HFF-Myc (cell line): ENCODE measurements around the gene NFKBIZ.

Experiments
- DNase-seq: peaks from one replicate; pipeline ENCODE4 v3.0.0-alpha.2; 2011; ENCODE audit warnings: low read depth; ENCODE audit errors: extremely low read depth
- H3K4me3 ChIP-seq: replicated peaks from 2 replicates; pipeline ENCODE4 v1.5.1; 2011; ENCODE audit warnings: low read depth, mild to moderate bottlenecking, control low read depth, low read length
- TF ChIP-seq, protein P1 (sequence below): IDR thresholded peaks from 2 replicates; pipeline ENCODE4 v1.5.1; 2012; ENCODE audit warnings: mild to moderate bottlenecking, low read depth, low read length, control low read depth; ENCODE audit errors: missing control alignments

The NFKBIZ gene

DNA sequence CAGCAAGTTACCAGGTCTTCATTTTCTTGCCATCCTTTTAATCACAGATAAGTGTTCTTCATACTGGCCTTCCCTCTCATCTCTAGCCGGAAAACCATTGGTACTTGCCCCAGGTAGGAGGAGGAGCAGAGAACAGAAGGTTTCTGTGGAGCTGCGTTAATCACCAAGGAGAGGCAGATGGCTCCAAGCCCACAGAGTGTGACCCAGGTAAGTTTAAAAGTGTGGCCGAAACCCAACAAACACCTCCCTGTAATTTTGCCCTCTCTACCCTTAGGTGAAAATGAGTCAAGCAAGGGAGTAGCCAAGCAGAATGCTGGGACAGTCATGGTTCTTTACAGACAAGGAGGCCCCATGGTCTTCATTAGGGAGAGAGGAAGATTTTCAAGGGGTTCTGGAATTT lies 37.3 kb downstream of the NFKBIZ start:
- TF ChIP-seq, protein P1, sequence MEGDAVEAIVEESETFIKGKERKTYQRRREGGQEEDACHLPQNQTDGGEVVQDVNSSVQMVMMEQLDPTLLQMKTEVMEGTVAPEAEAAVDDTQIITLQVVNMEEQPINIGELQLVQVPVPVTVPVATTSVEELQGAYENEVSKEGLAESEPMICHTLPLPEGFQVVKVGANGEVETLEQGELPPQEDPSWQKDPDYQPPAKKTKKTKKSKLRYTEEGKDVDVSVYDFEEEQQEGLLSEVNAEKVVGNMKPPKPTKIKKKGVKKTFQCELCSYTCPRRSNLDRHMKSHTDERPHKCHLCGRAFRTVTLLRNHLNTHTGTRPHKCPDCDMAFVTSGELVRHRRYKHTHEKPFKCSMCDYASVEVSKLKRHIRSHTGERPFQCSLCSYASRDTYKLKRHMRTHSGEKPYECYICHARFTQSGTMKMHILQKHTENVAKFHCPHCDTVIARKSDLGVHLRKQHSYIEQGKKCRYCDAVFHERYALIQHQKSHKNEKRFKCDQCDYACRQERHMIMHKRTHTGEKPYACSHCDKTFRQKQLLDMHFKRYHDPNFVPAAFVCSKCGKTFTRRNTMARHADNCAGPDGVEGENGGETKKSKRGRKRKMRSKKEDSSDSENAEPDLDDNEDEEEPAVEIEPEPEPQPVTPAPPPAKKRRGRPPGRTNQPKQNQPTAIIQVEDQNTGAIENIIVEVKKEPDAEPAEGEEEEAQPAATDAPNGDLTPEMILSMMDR, result no peak
- no peak for DNase-seq
- no peak overlapping the region for H3K4me3 ChIP-seq

DNA sequence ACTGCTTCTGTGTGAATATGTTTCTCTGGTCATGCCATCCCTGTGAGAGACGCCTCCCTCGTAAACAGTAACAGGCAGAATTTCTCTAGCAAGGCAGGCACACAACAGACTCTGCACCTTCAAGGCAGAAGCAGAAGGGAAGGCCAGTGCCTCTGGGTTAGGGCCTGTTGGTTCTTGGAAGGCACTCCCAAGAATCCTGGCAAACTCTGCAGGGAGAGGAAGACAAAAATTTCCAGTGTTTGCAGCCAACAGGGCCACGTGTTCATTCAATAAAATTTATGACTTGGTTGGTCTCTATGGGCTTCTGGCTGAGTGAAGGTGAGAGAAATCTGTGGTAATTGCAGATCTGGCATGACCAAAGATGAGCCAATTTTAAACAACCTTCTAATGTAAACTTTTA lies 39.3 kb downstream of the NFKBIZ start:
- TF ChIP-seq, protein P1, result no peak
- no peak for DNase-seq
- H3K4me3 ChIP-seq, result no peak overlapping the region

DNA sequence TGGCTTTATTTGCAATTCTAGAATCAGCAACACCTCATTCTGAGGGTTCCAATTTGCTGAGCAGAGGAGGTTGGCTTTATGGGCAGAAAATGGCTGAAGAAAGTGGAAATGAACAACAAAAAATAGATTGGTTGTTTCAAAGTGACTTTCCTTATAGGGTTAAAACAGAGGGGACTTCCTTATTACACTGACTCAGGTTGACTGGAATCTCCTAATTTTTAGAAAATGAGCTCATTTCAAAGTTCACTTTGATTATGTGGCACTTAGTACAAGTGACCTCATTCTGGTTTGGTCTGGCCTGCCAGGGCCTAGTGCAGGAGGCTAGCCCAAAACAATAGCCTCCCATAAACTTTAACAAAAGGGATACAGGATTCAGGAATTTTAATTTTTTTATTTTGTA lies 41.4 kb downstream of the NFKBIZ start:
- TF ChIP-seq, protein P1, result no peak
- H3K4me3 ChIP-seq, result no peak overlapping the region
- DNase-seq, result no peak

DNA sequence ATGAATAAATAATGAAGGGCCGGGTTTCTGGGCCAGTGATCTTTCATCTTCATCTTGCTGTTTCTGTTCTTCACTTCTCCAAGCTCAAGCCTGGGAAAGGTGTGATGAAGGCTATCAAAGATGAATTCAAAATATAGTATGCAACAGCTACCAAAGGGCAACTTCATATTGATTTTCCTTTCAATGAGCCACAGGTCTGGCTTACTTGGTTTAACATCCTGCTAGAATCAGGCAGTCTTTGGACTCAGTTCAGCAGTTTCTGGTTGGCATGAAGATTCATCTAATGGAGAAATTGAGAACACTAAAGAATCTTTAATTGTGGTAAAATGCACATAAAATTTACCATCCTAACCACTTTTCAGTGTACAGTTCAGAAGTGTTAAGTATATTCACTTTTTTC lies 43.3 kb downstream of the NFKBIZ start:
- H3K4me3 ChIP-seq, result no peak overlapping the region
- no peak for DNase-seq
- TF ChIP-seq, protein P1, result no peak

DNA sequence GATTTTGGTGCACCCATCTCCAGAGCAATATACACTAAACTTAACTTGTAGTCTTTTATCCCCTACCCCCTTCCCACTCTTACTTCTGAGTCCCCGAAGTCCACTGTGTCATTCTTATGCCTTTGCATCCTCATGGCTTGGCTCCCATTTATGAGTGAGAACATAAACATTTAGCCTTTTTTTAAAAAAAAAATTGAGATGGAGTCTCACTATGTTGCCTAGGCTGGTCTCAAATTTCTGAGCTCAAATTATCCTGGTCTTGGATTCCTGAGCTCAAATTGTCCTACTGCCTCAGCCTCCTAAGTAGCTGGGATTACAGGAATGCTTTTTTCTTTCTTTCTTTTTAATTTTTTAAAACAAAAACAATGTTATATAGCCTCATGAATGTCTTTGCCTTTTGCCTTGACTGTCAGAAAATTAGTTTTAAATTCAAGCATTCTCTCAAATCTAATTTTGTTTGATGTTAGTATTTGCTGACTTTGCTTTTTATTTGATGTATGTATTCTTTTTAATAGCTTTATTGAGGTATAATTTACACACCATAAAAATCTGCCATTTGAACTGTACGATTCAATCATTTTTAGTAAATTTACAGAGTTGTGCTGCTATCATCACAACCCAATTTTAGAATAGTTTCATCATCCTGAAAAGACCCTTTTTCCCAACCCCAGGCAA lies 46.9 kb downstream of the NFKBIZ start:
- DNase-seq, result no peak
- H3K4me3 ChIP-seq, result no peak overlapping the region
- TF ChIP-seq, protein P1, result no peak

DNA sequence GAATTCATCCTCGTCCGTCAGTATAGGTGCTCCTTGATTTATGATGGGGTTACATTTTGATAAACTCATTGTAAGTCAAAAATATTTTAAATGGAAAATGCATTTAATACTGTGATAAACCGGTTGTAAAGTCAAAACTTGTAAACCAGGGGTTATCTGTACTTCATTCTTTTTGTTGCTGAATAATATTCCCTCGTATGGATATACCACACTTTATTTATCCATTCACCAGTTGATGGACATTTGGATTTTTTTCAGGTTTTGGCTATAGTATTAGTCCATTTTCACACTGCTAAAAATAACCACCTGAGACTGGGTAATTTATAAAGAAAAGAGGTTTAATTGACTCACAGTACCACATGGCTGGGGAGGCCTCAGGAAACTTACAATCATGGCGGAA lies 47.7 kb downstream of the NFKBIZ start:
- no peak overlapping the region for H3K4me3 ChIP-seq
- TF ChIP-seq, protein P1, result no peak
- DNase-seq, result no peak

DNA sequence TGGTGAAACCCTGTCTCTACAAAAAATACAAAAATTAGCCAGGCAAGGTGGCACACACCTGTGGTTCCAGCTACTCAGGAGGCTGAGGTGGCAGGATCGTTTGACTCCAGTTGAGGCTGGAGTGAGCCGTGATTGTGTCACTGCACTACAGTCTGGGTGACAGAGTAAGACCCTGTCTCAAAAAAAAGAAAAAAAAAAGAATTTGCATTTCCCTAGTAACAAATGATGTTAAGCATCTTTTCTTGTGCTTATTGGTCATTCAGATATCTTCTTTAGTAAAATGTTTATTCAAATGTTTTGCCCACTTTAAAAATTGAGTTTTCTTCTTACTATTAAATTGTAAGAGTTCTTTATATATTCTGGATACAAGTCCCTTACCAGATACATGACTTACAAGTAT lies 48.7 kb downstream of the NFKBIZ start:
- DNase-seq, result no peak
- TF ChIP-seq, protein P1, result no peak
- no peak overlapping the region for H3K4me3 ChIP-seq
